GM12873 (cell line): ENCODE measurements around the gene LY6G6F.
A peak's percentile ranks its signal among the peaks of the same experiment; 100 is the strongest.

Experiments used
- TF ChIP-seq, protein P1 (sequence below): IDR thresholded peaks from 2 replicates; pipeline ENCODE4 v1.5.1; 2012; ENCODE audit warnings: low read depth, mild to moderate bottlenecking, moderate library complexity, low read length, control low read depth; ENCODE audit not compliant: insufficient read depth; ENCODE audit errors: missing control alignments

Gene LY6G6F

DNA sequence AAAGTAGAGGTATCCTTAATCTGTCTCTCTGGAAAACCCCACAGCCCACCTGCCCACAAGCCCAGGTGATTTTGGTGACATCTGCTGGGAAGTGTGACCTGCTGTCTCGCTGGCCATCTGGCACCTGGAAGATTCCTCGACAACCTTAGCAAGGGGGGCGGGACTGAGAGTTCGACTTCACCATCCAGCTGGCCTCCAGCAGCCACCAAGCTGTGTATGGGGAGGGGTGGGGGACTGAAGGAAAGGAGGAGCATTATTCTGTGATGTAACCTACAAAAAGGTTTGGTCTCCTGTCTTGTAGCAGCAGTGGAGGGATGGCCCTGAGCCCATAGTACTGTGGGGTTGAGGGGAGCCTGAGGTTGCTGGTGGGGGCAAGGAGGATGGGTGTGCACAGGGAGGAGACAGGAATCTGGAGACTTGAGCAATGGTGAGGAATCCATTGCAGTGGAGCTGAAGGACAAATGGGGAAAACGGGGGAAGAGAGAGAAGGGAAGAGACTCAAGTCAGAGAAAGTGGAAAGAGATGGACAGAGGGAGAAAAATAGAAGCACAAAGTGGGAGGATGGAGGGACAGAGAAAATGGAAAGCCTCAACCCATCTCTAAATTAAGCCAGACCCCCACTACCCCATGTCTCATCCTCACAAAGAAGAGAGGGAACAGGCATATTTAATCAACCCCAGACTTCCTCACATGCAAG is 4.0 kb downstream of the LY6G6F start:
- TF ChIP-seq, protein P1, sequence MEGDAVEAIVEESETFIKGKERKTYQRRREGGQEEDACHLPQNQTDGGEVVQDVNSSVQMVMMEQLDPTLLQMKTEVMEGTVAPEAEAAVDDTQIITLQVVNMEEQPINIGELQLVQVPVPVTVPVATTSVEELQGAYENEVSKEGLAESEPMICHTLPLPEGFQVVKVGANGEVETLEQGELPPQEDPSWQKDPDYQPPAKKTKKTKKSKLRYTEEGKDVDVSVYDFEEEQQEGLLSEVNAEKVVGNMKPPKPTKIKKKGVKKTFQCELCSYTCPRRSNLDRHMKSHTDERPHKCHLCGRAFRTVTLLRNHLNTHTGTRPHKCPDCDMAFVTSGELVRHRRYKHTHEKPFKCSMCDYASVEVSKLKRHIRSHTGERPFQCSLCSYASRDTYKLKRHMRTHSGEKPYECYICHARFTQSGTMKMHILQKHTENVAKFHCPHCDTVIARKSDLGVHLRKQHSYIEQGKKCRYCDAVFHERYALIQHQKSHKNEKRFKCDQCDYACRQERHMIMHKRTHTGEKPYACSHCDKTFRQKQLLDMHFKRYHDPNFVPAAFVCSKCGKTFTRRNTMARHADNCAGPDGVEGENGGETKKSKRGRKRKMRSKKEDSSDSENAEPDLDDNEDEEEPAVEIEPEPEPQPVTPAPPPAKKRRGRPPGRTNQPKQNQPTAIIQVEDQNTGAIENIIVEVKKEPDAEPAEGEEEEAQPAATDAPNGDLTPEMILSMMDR, result no peak

DNA sequence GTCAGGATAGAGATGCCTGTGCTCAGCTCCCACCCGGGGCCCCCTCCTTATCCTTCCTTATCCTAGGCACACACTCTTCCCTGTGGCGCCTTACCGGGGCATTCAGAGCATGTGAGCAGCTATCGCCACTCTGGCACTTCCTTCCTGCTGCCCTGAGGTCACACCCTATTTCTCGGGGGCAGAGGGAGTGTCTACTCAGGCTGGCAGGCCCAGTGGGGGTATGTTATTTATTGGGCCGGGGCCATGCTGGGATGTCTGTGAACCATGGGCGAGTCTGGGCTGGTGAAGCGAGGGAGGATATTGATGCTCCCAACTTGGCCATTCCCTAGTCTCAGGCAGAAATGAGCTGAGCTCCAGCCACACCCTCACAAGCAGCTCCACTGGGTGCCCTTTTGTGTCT is 4.6 kb downstream of the LY6G6F start:
- TF ChIP-seq, protein P1, result no peak

DNA sequence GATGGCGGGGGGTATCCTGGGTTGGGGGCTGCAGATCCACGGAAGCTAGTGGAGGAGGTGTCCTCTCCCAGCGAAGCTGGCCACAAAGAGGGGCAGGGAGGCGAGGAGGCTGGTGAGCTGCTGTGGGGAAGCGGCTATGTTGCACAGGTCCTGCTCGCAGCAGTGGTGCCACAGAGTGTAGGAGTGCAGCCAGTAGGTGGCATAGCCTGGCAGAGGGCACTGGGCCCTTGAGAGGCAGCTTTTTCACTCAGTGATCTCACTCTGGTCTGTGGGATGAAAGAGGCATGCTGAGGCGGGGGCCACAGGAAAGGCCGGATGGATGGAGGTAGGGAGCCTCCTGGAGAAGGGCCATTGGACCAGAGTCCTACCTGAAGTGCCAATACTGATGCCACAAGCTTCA is 5.6 kb downstream of the LY6G6F start:
- TF ChIP-seq, protein P1, result peak; percentile 32

DNA sequence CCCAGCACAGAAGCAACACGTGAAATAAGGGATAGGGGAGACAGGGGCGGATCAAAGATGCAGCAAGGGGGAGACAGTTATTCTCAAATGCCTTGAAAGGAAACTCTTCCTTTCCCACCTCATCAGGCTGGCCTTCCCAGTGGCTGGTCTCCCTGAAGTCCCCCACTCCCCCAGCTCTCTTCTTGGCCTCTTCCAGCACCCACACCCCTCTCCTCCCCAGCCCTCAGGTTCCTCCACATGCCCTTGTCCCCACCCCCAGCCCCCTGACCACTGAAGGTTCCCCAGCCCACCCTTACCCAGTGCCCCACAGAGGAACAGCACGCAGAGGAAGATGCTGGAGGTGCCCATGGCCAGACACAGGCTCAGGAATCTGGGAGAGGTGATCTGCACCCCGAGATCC is 6.8 kb downstream of the LY6G6F start:
- TF ChIP-seq, protein P1, result no peak

DNA sequence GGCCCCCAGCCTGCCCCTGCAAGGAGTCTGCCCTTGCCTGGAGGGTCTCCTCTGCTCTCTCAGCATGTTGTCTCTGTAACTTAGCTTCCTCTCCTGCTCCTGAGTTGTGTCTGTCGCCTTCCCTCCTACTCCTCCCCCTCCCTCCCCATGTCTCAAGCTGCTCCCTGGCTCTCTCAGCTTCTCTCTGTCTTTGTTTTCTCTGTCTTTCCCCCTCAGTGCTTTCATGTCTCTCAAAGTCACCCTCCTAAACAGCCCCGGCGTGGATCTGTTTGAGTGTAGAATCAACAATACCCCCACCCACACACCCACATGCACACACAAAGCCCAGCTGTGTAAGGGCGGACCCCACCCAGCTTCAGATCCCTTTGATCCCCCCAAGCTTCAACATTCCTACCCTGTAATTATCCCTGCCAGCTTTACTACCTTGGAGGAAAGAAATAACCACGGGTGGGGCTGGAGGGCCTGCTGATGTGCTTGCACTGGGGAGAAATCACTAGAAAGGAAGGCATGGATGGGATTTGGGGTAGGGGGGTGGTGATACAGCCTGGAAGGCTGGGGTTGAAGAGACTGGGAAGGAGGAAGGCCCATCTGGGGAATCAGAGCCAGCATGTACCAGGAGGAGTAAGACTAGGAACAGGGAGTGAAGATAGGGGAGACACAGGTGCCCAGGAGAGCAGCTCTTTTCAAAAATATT is 7.5 kb downstream of the LY6G6F start:
- TF ChIP-seq, protein P1, result no peak

DNA sequence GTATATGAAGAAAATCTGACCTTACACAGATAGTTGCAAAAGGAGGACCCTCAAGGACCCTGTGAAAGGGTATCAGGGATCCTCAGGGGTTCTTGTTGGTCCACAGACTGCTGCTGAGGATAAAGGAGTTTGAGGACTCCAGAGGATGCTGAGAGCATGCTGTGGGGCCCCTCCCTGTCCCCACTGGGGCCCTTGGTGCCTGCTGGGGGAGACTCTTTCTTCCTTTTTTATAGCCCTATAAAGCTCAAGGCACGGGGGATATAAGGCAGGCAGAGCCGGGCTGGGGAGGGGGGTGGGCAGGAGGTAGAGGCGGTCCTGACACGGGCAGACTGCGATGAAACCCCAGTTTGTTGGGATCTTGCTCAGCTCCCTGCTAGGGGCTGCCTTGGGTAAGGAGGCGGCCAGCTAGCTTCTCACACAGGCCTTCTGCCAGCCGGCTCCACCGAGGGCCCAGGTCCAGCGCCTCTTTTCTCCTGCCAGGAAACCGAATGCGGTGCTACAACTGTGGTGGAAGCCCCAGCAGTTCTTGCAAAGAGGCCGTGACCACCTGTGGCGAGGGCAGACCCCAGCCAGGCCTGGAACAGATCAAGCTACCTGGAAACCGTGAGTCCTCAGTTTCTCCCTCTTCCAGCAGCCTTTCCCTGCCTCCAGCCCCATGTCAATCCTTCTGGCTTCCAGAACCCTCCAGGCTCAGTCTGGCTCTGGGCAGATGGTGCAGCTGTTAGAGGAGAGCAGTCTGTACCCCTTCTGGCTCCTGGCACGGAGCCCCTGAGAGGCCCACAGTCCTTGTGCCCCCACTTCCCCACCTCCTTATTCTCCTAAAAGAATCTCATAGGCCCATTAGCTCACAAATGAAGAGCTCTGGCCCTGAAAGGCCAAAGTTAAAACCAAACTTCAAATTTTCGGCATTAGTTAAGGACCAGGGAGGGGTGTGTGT is 8.6 kb downstream of the LY6G6F start, which contains the start of gene LY6G6D:
Gene LY6G6D, plus strand, starts transcription at position 327 of the 937 bp plus-strand sequence. Its CDS starts 8 bp downstream, at position 335.
- TF ChIP-seq, protein P1, result no peak
